HG02763 (cell line): ENCODE results near the gene MAP3K4.
A peak's percentile ranks its signal among the peaks of the same experiment; 100 is the strongest.

ENCODE experiments used
- ATAC-seq: cut with Tn5 transposase; IDR thresholded peaks from one replicate; pipeline ENCODE4 v1.9.1; 2021; ENCODE audit warnings: mild to moderate bottlenecking, moderate library complexity; ENCODE audit not compliant: unreplicated experiment

The MAP3K4 gene

GRCh38 chr6:160998766-160999165 is 7.2 kb downstream of the MAP3K4 start:
- no peak for ATAC-seq

- no peak for ATAC-seq
Measured at GRCh38 chr6:160999516-160999915, 7.9 kb downstream of the MAP3K4 start.

- no peak for ATAC-seq
Measured at GRCh38 chr6:161000632-161001031, 9.1 kb downstream of the MAP3K4 start.

- ATAC-seq, result no peak
Measured at GRCh38 chr6:161001421-161001820, 9.9 kb downstream of the MAP3K4 start.

- no peak for ATAC-seq
Measured at GRCh38 chr6:161003336-161003735, 11.8 kb downstream of the MAP3K4 start.

GRCh38 chr6:161008245-161008644 is 16.7 kb downstream of the MAP3K4 start:
- no peak for ATAC-seq

GRCh38 chr6:161009991-161010390 is 18.4 kb downstream of the MAP3K4 start:
- no peak for ATAC-seq

DNA sequence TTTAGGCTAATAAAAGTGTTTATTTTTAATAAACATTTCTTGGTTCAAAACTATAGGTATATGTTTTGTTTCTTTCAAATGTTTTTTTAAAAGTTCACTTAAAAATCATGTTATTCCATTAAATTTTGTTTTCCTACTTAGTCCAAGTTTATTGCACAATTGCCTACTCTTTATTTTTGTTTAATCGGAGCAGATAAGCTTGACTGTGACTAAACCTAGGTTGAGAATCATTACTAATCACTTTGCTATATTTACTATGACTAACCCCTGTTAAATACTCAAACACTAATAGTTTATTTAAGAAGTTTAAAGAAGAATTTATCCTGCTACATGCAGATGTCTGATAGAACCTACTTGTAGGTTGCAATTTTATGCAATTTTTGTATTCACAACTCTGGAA is 18.8 kb downstream of the MAP3K4 start:
- no peak for ATAC-seq

DNA sequence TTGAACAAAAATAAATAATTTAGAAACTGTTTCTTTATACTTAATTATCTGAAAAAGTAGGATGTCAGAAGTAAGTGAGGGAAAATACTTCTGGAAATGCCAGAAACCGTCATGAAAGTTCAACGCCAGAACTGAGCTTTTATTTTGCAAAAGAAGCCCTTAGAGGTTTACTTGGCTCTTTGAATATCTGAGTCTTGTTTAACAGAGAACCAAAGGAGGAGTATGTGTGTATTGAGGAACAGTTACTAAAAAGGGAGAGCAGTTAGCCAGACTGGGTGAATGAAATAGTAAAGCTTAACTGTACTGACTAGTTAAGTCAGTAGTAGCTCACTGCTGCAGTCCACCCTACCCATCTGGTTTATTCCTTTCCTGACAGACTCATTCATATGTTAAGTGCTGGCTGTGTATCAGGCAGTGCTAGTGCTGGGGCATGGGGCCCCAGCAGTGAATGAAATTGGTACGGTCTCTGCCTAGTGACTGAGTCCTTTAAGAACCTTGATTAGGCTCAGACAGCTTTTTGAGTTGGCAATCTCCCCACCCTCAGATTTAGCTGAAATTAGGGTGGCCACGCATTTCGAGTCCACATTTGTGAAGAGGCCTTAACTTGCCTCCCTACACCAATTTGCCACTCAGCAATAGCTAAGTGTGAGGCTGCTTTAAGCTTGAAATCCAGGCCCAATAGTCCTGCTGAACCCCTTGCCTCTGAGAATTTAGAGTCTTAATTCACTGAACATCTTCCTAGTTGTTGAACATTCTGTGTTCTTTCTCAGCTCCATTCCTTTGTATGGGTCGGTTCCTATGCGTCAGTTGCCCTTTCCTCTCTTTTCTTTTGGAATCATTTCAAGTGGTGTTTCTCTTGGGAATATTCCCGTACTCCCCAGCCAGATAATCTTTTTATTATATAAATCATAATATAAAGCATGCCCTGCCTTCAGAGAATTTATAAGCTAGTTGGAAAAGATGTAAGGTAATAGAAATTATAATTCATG is 20.2 kb downstream of the MAP3K4 start:
- no peak for ATAC-seq

DNA sequence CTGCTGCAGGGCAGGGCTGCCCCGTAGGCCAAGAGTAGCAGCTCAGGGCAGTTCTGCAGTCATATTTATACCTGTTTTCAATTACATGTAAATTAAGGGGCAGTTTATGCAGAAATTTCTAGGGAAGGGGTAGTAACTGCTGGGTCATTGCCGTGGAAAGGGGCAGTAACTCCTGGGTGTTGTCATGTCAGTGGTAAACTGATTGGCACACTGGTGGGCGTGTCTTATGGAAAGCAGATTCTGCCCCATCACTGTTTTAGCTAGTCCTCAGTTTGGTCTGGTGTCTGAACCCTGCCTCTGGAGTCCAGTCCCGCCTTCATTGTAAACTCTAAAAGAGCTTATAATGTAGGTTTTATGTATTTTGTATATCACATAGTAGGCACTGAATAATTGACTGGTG is 22.1 kb downstream of the MAP3K4 start:
- ATAC-seq, result no peak

DNA sequence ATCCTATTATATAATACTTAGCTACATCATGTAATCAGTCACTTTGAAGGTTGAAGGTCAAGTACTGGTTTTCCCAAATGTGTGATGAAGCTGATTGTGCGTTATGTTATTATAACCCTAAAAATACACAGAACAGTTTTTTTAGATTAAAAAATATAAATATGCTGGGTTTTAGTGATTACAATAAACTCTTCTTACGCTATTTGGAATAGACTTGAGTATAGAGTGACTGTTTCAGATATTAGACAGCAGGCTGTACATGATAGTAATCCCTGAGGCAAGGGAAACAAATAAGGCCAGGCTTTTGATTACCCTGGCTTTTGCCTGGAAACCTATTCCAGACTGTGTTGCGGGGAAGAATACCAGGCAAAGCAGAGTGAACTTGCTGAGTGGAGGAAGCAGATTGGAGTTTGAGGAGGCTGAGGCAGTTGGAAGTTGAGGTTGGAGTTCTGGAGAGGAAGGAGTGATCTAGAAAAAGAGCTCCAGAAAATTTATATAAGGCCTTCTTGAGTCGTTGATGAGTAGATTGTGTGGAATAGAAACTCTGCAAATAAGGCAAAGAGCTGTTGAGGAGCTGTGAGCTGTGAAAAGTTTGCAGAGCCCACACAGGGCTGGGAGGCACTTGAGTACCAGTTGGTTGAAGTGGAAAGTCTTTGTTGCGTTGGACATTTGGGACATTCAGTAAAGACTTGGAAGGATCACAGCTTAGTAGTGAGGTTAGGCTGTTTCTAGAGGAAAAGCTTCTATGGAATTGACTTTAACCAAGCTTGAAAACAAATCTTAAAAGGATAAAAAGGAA is 26.4 kb downstream of the MAP3K4 start:
- ATAC-seq, result no peak

- ATAC-seq, result no peak
Measured at GRCh38 chr6:161019324-161019839, 27.8 kb downstream of the MAP3K4 start.

- no peak for ATAC-seq
Measured at GRCh38 chr6:161021543-161021942, 30.0 kb downstream of the MAP3K4 start.

GRCh38 chr6:161021998-161022743 is 30.6 kb downstream of the MAP3K4 start:
- no peak for ATAC-seq

DNA sequence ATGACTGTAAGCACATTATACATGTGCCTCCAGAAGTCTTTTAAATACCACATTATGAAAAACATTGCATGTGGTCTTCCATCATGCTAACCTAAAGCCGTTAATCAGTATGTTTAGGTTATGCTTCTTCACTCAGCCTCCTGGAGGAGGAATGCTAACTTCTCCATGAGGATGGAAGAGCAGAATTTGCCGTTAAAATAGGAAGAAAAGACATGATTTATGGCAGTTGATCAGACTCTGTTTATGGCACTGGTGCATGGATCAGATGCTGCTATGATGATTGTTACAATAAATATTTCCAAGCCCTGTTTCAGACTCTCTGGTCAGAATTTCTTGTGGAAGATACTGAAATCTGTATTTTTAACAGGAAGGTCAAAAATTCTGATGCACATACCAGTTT is 31.7 kb downstream of the MAP3K4 start:
- no peak for ATAC-seq

- ATAC-seq, result no peak
Measured at GRCh38 chr6:161024364-161024920, 32.9 kb downstream of the MAP3K4 start.

- ATAC-seq, result no peak
Measured at GRCh38 chr6:161027385-161027784, 35.8 kb downstream of the MAP3K4 start.

DNA sequence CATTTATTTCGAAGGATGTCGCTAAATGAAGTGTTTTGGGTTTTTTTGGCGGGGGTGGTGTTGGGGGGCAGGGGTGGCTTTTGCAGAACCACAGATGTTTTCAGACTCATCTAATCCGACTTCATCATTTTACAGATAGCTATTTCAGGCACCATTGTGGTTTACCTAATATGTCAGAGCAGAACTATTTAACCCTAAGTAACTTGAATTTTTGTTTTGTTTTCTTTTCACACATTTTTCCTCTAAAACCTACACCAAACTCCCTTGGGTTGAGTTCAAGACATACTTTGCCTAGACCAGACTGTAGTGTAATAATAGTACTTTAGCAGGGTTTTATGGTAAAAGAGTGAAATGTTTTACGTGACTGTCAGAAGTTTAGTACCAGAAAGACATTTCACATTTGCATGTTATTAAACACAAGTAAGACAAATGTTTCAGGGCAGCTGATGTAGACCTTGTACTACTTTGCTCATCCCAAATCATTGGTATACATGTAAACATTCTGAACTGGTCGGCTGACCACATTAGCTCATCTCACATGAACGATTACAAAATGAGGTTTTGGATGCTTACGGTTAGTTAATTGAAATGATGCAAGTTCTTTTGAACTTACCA is 37.7 kb downstream of the MAP3K4 start:
- ATAC-seq, result peak; percentile 78

DNA sequence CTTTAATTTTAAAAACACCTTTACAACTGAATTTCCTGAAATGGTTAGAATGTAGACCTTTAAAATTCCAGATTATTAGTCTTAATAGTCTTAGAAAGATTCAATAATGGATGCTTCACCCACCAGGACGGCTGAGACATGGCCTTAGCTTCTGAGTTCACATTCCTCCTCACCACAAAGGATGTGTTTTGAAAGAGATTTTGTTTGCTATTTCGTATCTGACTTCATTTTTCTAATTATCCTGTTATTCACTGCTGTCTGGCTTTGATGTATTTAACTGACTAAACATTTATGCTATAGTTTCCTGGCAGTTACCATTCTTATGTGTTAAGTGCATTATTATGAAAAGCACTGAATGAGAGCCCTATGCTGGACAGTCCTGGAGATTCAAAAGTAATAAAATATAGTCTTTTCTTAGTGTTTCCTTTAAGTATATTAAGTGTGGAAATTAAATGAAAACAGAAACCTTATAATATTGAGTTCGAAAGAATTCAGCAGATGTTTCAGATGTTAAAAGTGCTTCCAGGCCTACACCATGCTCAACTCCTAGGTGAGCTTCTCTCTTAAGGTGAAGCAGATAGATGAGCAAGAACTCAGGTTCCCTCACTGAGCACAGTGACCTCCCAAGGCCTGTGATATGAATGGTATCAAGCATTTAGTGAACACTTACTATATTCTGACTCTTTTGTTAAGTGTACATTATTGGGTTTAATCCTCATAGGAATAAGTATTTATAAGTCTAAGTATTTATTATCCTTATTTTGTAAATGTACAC is 40.3 kb downstream of the MAP3K4 start:
- ATAC-seq, result no peak
